Effector CD4-positive, alpha-beta T cell (primary cell): Measurements from ENCODE around the gene S100A3.
"Not testable (repeated sequence)": the region's sequence is repeated elsewhere in the genome, so short reads cannot be mapped to it uniquely, and the experiment has no call there.

Experiments used
- DNase-seq: peaks from one replicate; pipeline ENCODE4 v3.0.0-alpha.2; 2020

Gene S100A3

GRCh38 chr1:153568367-153569099 lies 19.5 kb upstream of the S100A3 start:
- peak; percentile 72 for DNase-seq

- no peak for DNase-seq
Measured at GRCh38 chr1:153567621-153568366, 18.7 kb upstream of the S100A3 start.

GRCh38 chr1:153566414-153567371 lies 17.6 kb upstream of the S100A3 start:
- DNase-seq: peak; percentile 65

- no peak for DNase-seq
Measured at GRCh38 chr1:153565529-153566374, 16.7 kb upstream of the S100A3 start, which contains the start of gene S100A2. TSS of gene S100A2 (minus strand) at chr1:153565844. CDS start at chr1:153563877, 1,967 bp downstream.

GRCh38 chr1:153563991-153564390 lies 14.9 kb upstream of the S100A3 start:
- DNase-seq: no peak

GRCh38 chr1:153563483-153563901 lies 14.4 kb upstream of the S100A3 start:
- no peak for DNase-seq

- DNase-seq: not testable (repeated sequence)
Measured at GRCh38 chr1:153562021-153562420, 13.0 kb upstream of the S100A3 start.

GRCh38 chr1:153561466-153561985 lies 12.5 kb upstream of the S100A3 start:
- no peak for DNase-seq

GRCh38 chr1:153560771-153561465 lies 11.9 kb upstream of the S100A3 start:
- no peak for DNase-seq

- no peak for DNase-seq
Measured at GRCh38 chr1:153560241-153560640, 11.2 kb upstream of the S100A3 start.

GRCh38 chr1:153557877-153558276 lies 8.8 kb upstream of the S100A3 start:
- no peak for DNase-seq

- DNase-seq: no peak
Measured at GRCh38 chr1:153556348-153556747, 7.3 kb upstream of the S100A3 start.

GRCh38 chr1:153553830-153554541 lies 4.9 kb upstream of the S100A3 start:
- DNase-seq: no peak

GRCh38 chr1:153553096-153553495 lies 4.0 kb upstream of the S100A3 start:
- DNase-seq: no peak

- no peak for DNase-seq
Measured at GRCh38 chr1:153552335-153552734, 3.3 kb upstream of the S100A3 start.

GRCh38 chr1:153550827-153551500 lies 1.9 kb upstream of the S100A3 start:
- DNase-seq: no peak

- DNase-seq: no peak
Measured at GRCh38 chr1:153550398-153550758, 1.3 kb upstream of the S100A3 start.

- DNase-seq: no peak
Measured at GRCh38 chr1:153549741-153550397, 811 bp upstream of the S100A3 start.
